Trophoblast cell (in vitro differentiated cells and primary cell): ENCODE data around the gene ITLN1.

ENCODE experiments used
- DNase-seq, 2 donors: peaks; one replicate each; pipeline ENCODE4 v3.0.0-alpha.2; 2016
- H2AFZ ChIP-seq: 2 replicates; pipeline ENCODE4 v1.6.1; 2013; ENCODE audit warnings: low read length, moderate library complexity, mild to moderate bottlenecking; ENCODE audit not compliant: insufficient read depth, poor library complexity
- H2AK5ac ChIP-seq: 2 replicates; pipeline ENCODE4 v1.6.1; 2013; ENCODE audit warnings: mild to moderate bottlenecking, low read length
- H2BK120ac ChIP-seq: 2 replicates; pipeline ENCODE4 v1.6.1; 2013; ENCODE audit warnings: low read length, mild to moderate bottlenecking, moderate library complexity; ENCODE audit not compliant: insufficient read depth, poor library complexity
- H2BK12ac ChIP-seq: 2 replicates; pipeline ENCODE4 v1.6.1; 2013; ENCODE audit warnings: mild to moderate bottlenecking, low read length, moderate library complexity
- H2BK5ac ChIP-seq: 2 replicates; pipeline ENCODE4 v1.6.1; 2013; ENCODE audit warnings: low read length, low read depth, moderate library complexity, mild to moderate bottlenecking; ENCODE audit not compliant: poor library complexity
- H3K14ac ChIP-seq: 2 replicates; pipeline ENCODE4 v1.6.1; 2013; ENCODE audit warnings: mild to moderate bottlenecking, low read length
- H3K18ac ChIP-seq: 2 replicates; pipeline ENCODE4 v1.6.1; 2013; ENCODE audit warnings: mild to moderate bottlenecking, low read length
- H3K23ac ChIP-seq: 2 replicates; pipeline ENCODE4 v1.6.1; 2013; ENCODE audit warnings: low read length
- H3K27ac ChIP-seq: 2 replicates; pipeline ENCODE4 v1.5.1; 2013; ENCODE audit warnings: low read depth, mild to moderate bottlenecking, inconsistent platforms, low read length, moderate library complexity
- H3K27me3 ChIP-seq: 2 replicates; pipeline ENCODE4 v1.6.1; 2013; ENCODE audit warnings: inconsistent platforms, mild to moderate bottlenecking, low read length, moderate library complexity; ENCODE audit not compliant: insufficient read depth
- H3K36me3 ChIP-seq, 2 experiments: 1 replicate in 1 of 2; 2 replicates in 1 of 2; pipeline ENCODE4 v1.6.1; 2013; ENCODE audit warnings: low read length in 2 of 2, mild to moderate bottlenecking in 2 of 2, moderate library complexity in 1 of 2; ENCODE audit not compliant: insufficient read depth in 2 of 2, control insufficient read depth in 1 of 2
- H3K4ac ChIP-seq: 2 replicates; pipeline ENCODE4 v1.6.1; 2013; ENCODE audit warnings: low read depth, mild to moderate bottlenecking, low read length, moderate library complexity
- H3K4me1 ChIP-seq, 2 experiments: 1 replicate in 1 of 2; 2 replicates in 1 of 2; pipeline ENCODE4 v1.6.1; 2013; ENCODE audit warnings: low read length in 2 of 2, mild to moderate bottlenecking in 2 of 2, moderate library complexity in 1 of 2; ENCODE audit not compliant: insufficient read depth in 2 of 2, control insufficient read depth in 1 of 2
- H3K4me2 ChIP-seq: 2 replicates; pipeline ENCODE4 v1.6.1; 2013; ENCODE audit warnings: inconsistent platforms, mild to moderate bottlenecking, low read length, moderate library complexity
- H3K4me3 ChIP-seq: 2 replicates; pipeline ENCODE4 v1.5.1; 2013; ENCODE audit warnings: mild to moderate bottlenecking, low read depth, low read length, inconsistent platforms
- H3K79me1 ChIP-seq: one replicate; pipeline ENCODE4 v1.6.1; 2013; ENCODE audit warnings: low read length
- H3K79me2 ChIP-seq: 2 replicates; pipeline ENCODE4 v1.6.1; 2013; ENCODE audit warnings: low read length, mild to moderate bottlenecking; ENCODE audit not compliant: control insufficient read depth, insufficient read depth, poor library complexity
- H3K9ac ChIP-seq: 2 replicates; pipeline ENCODE4 v1.6.1; 2013; ENCODE audit warnings: mild to moderate bottlenecking, low read length
- H3K9me3 ChIP-seq: 2 replicates; pipeline ENCODE4 v1.6.1; 2013; ENCODE audit warnings: low read depth, mild to moderate bottlenecking, control low read depth, inconsistent platforms, low read length; ENCODE audit not compliant: insufficient read depth
- H4K12ac ChIP-seq: 2 replicates; pipeline ENCODE4 v1.6.1; 2013; ENCODE audit warnings: low read depth, mild to moderate bottlenecking, low read length, moderate library complexity
- H4K8ac ChIP-seq: 2 replicates; pipeline ENCODE4 v1.6.1; 2013; ENCODE audit warnings: low read depth, mild to moderate bottlenecking, low read length, moderate library complexity
- H4K91ac ChIP-seq: one replicate; pipeline ENCODE4 v1.6.1; 2013; ENCODE audit warnings: low read depth, mild to moderate bottlenecking, low read length, moderate library complexity
- WGBS: extraction: QIAGEN DNeasy Blood & Tissue Kit; methylation state at CpG from one replicate; pipeline ENCODE4 v1.1.7; 2013; ENCODE audit warnings: missing lambda C conversion rate; ENCODE audit not compliant: insufficient read length, insufficient coverage; ENCODE audit errors: extremely low coverage; 5-methylcytosine and 5-hydroxymethylcytosine counted together

Gene ITLN1

GRCh38 chr1:160891474-160891873 lies 6.5 kb upstream of the ITLN1 start:
- no peak overlapping the region for H2AFZ ChIP-seq
- H3K79me1 ChIP-seq: no peaks in the 10 kb centered on the region
- DNase-seq: no peak
- H3K36me3 ChIP-seq: no peaks in the 10 kb centered on the region
- H3K27me3 ChIP-seq: no peaks in the 10 kb centered on the region
- H4K91ac ChIP-seq: no peak overlapping the region
- H3K23ac ChIP-seq: no peak overlapping the region
- H4K12ac ChIP-seq: no peak overlapping the region
- H3K4me1 ChIP-seq: no peaks in the 10 kb centered on the region
- no peak overlapping the region for H3K4me3 ChIP-seq
- WGBS: no CpG with 5 or more reads among the region's 2 CpGs
- no peak overlapping the region for H4K8ac ChIP-seq
- H2BK120ac ChIP-seq: no peak overlapping the region
- H3K18ac ChIP-seq: no peak overlapping the region
- no peak overlapping the region for H3K14ac ChIP-seq
- no peaks in the 10 kb centered on the region for H3K79me2 ChIP-seq
- no peak overlapping the region for H2AK5ac ChIP-seq
- H3K27ac ChIP-seq: no peak overlapping the region
- peaks cover 2% of the 10 kb centered on the region for H3K9me3 ChIP-seq
- no peak overlapping the region for H3K4me2 ChIP-seq
- H2BK5ac ChIP-seq: no peak overlapping the region
- H3K9ac ChIP-seq: no peak overlapping the region
- H2BK12ac ChIP-seq: no peak overlapping the region
- no peak overlapping the region for H3K4ac ChIP-seq

- Histone ChIP-seq H3K14ac (no peak overlapping the region), H3K4ac (no peak overlapping the region), H3K4me2 (no peak overlapping the region)
Measured at GRCh38 chr1:160888926-160889325, 3.9 kb upstream of the ITLN1 start.

GRCh38 chr1:160887071-160887470 lies 2.1 kb upstream of the ITLN1 start:
- no peak overlapping the region for H2AK5ac ChIP-seq
- no peak overlapping the region for H2BK120ac ChIP-seq
- H3K14ac ChIP-seq: no peak overlapping the region
- no peaks in the 10 kb centered on the region for H3K79me2 ChIP-seq
- no peak overlapping the region for H2BK5ac ChIP-seq
- H3K18ac ChIP-seq: no peak overlapping the region
- H3K9ac ChIP-seq: no peak overlapping the region
- no peak for DNase-seq
- H3K27me3 ChIP-seq: no peaks in the 10 kb centered on the region
- H3K4me3 ChIP-seq: no peak overlapping the region
- H3K79me1 ChIP-seq: no peaks in the 10 kb centered on the region
- no peaks in the 10 kb centered on the region for H3K4me1 ChIP-seq
- no peak overlapping the region for H4K91ac ChIP-seq
- H2BK12ac ChIP-seq: no peak overlapping the region
- H2AFZ ChIP-seq: no peak overlapping the region
- no peak overlapping the region for H4K12ac ChIP-seq
- WGBS: no CpG with 5 or more reads among the region's 2 CpGs
- H3K23ac ChIP-seq: no peak overlapping the region
- H4K8ac ChIP-seq: no peak overlapping the region
- H3K36me3 ChIP-seq: no peaks in the 10 kb centered on the region
- no peak overlapping the region for H3K27ac ChIP-seq
- H3K9me3 ChIP-seq: no peaks in the 10 kb centered on the region
- no peak overlapping the region for H3K4me2 ChIP-seq
- no peak overlapping the region for H3K4ac ChIP-seq

More at GRCh38 chr1:160888926-160889325, 3.9 kb upstream of the ITLN1 start:
- H3K9me3 ChIP-seq: no peaks in the 10 kb centered on the region
- no CpG with 5 or more reads among the region's 2 CpGs for whole genome bisulfite sequencing
- H4K8ac ChIP-seq: no peak overlapping the region
- H3K4me3 ChIP-seq: no peak overlapping the region
- no peak overlapping the region for H2BK12ac ChIP-seq
- H3K4me1 ChIP-seq: no peaks in the 10 kb centered on the region
- no peak overlapping the region for H3K23ac ChIP-seq
- no peaks in the 10 kb centered on the region for H3K79me1 ChIP-seq
- no peak for DNase-seq
- H3K18ac ChIP-seq: no peak overlapping the region
- H4K91ac ChIP-seq: no peak overlapping the region
- H3K9ac ChIP-seq: no peak overlapping the region
- H2BK120ac ChIP-seq: no peak overlapping the region
- H2BK5ac ChIP-seq: no peak overlapping the region
- H3K79me2 ChIP-seq: no peaks in the 10 kb centered on the region
- H4K12ac ChIP-seq: no peak overlapping the region
- no peaks in the 10 kb centered on the region for H3K36me3 ChIP-seq
- no peaks in the 10 kb centered on the region for H3K27me3 ChIP-seq
- no peak overlapping the region for H2AK5ac ChIP-seq
- no peak overlapping the region for H2AFZ ChIP-seq
- H3K27ac ChIP-seq: no peak overlapping the region

GRCh38 chr1:160884579-160884978 lies 401 bp downstream of the ITLN1 start:
- Histone ChIP-seq H3K4me1 (peaks cover 0 to 3% of the 10 kb centered on the region in 2 experiments), H2AFZ (no peak overlapping the region), H2BK12ac (no peak overlapping the region), H3K23ac (no peak overlapping the region), H2BK120ac (no peak overlapping the region), H3K36me3 (no peaks in the 10 kb centered on the region), H3K79me1 (no peaks in the 10 kb centered on the region), H3K4me3 (no peak overlapping the region), H3K9ac (no peak overlapping the region), H3K79me2 (no peaks in the 10 kb centered on the region), H2BK5ac (no peak overlapping the region), H3K4ac (no peak overlapping the region), H4K8ac (no peak overlapping the region), H3K9me3 (no peaks in the 10 kb centered on the region), H4K12ac (no peak overlapping the region), H2AK5ac (no peak overlapping the region), H3K14ac (no peak overlapping the region), H4K91ac (no peak overlapping the region), H3K27me3 (no peaks in the 10 kb centered on the region), H3K18ac (no peak overlapping the region), H3K27ac (no peak overlapping the region), H3K4me2 (no peak overlapping the region)
- no CpG with 5 or more reads among the region's 6 CpGs for WGBS
- DNase-seq: peak; percentile 33 to 63
